ENCODE measurements around the gene WASHC2C.
"Not testable (repeated sequence)": the region's sequence is repeated elsewhere in the genome, so short reads cannot be mapped to it uniquely, and the experiment has no call there.

The WASHC2C gene

DNA sequence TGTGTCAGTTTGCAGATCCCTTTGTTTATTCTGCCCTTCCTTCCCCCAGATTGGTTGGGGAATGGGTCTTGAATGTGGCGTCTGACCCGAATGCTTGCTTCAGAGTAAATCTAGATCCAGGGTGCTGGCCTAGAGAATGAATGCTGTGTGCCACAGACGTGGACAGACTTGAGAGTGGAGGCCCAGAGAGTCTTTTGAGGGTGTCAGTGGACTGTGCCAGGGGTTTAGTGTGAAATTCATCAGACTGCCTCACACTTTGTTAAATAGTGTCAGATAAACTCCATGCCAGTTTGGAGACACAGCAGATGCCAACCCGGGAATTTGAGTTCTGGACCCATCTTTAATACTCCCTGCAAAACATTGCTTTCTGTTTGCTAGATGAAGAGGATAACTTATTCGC, 25.1 kb downstream of the WASHC2C start:
- DNase-seq (ENCODE audit: low read depth, low spot score); in situ Hi-C loops (cut with HindIII; ENCODE audit: low sequenced_read_pairs); H3K4me3 ChIP-seq (ENCODE audit: low read depth, low read length): not testable (repeated sequence)

DNA sequence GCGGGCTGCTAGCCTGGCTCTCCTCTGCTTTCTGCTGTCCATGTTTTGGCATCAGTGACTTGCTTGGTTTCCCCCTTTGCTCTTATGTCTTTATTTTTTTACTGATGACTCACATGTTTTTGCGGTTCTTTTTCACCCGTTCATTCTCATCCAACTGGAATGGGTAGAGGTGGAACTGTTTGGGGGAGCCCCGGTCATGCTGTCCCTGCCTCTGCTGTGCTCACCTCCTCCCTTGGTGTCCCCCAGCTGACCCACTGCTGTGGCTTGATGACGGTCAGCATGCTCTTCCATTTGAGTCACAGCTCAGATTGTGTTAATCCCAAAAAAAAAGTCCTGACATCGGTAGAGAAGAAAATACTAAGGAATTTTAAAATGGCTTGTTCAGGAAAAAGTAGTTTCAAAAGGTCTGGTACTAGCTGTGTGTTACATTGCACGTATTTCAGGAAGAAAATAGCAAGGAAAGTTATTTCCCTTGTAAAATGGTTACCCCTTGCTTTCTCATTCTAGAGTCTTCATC, 27.0 kb downstream of the WASHC2C start:
- in situ Hi-C loops (cut with HindIII; ENCODE audit: low sequenced_read_pairs); H3K4me3 ChIP-seq (ENCODE audit: low read depth, low read length): not testable (repeated sequence)
- DNase-seq (ENCODE audit: low read depth, low spot score): peak; percentile 64

DNA sequence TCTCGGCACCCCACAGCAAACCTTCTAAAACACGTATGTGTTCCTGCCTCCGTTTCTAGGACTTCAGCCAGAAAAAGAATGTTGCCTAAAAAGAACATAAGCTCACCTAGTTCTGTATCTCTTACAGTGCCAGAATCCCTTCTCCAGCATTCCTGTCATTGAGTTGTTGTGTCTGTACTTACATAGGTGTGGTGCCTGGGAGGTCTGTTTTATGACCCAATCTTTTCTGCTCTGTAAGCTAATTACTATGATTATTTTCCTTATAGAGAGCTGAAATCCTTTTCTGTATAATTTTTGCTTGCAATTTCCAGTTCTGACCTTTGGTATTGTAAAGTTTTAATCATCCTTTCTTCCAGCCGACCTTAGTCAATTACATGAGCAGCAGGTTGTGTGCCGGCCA, 28.0 kb downstream of the WASHC2C start:
- in situ Hi-C loops (cut with HindIII; ENCODE audit: low sequenced_read_pairs); H3K4me3 ChIP-seq (ENCODE audit: low read depth, low read length); DNase-seq (ENCODE audit: low read depth, low spot score): not testable (repeated sequence)

GRCh38 chr10:45756065-45756464, 29.0 kb downstream of the WASHC2C start:
- in situ Hi-C loops (cut with HindIII; ENCODE audit: low sequenced_read_pairs); DNase-seq (ENCODE audit: low read depth, low spot score); H3K4me3 ChIP-seq (ENCODE audit: low read depth, low read length): not testable (repeated sequence)

- DNase-seq (ENCODE audit: low read depth, low spot score); in situ Hi-C loops (cut with HindIII; ENCODE audit: low sequenced_read_pairs); H3K4me3 ChIP-seq (ENCODE audit: low read depth, low read length): not testable (repeated sequence)
These were observed 30.8 kb downstream of the WASHC2C start for GRCh38 chr10:45757661-45758396.

DNA sequence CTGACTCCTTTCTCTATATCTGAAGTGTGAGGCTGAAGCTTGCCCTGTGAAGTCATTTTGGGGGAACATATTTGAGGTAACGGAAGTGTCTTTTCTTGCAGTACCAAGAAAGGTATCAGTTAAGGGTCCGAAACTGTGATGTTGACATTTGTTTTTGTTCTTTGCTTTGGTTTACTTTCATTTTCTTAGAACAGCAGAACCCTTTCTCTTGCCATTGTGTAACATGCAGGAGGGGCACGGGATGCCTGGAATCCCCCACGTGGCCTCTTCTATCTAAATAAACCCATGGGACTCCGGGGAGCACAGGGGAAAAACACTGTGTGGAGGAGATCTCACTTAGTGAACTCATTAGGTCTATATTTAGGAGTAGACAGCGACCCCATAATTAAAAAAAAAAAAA, 34.6 kb downstream of the WASHC2C start:
- peak; percentile 13 for DNase-seq (ENCODE audit: low read depth, low spot score)
- H3K4me3 ChIP-seq (ENCODE audit: low read depth, low read length); in situ Hi-C loops (cut with HindIII; ENCODE audit: low sequenced_read_pairs): not testable (repeated sequence)

DNA sequence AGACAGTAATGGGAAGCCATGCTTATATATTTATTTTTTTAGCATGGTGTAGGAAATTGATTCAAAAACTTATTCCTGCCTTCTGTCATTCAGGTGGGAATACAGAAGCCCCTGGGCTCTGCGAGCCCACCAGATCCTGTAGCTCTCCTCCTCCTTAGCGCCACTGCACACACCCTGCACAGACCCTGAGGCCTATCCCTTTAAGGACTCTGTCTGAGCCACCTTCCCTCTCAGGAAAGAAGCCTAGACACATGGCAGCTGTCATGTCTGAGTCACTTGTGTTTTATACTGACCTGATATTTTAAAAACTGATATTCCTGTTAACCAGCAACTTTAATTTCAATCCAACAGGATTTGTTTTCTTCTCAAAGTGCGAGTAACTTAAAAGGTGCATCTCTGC, 36.0 kb downstream of the WASHC2C start:
- in situ Hi-C loops (cut with HindIII; ENCODE audit: low sequenced_read_pairs); H3K4me3 ChIP-seq (ENCODE audit: low read depth, low read length); DNase-seq (ENCODE audit: low read depth, low spot score): not testable (repeated sequence)

DNA sequence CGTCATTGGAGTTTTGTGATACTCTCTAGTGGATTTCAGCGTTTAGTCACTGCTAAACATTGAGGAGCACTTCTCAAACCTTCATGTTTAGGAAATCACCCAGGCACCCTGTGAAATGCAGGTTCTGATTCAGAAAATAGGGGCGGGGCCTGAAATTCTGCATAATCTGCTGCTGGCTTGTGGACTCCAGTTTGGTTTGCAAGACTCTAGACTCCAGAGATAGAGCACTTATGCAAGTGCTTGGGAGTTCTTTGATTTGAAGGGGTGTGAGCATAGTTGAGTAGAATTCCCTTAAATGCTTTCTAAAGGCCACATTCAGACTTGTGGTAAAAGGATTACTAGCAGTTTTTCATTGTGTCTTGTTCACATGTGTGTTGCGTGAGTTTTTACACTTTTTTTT, 41.3 kb downstream of the WASHC2C start:
- DNase-seq (ENCODE audit: low read depth, low spot score); in situ Hi-C loops (cut with HindIII; ENCODE audit: low sequenced_read_pairs); H3K4me3 ChIP-seq (ENCODE audit: low read depth, low read length): not testable (repeated sequence)

- in situ Hi-C loops (cut with HindIII; ENCODE audit: low sequenced_read_pairs): not testable (repeated sequence)
These were observed 44.8 kb downstream of the WASHC2C start for GRCh38 chr10:45771757-45772461.

DNA sequence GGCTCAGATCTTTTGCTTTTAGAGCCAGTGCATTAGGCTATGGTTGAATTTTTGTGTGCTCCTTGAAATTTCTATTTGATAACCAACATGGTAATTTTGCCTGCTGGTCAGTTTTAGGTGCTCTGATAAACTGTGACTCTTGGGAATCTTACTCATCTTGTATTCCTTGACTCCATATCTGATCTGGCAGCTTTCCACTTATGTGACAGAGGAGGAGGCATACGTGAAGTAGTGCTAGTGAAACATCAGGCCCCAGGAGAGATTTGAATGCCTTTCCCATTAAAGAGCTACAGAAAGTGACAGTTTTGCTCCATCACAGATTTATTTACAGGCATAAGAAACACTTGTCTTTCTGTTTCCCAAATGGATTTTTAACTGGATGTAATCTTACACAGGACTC, 59.2 kb downstream of the WASHC2C start:
- DNase-seq (ENCODE audit: low read depth, low spot score): not testable (repeated sequence)

More at GRCh38 chr10:45771757-45772461, 44.8 kb downstream of the WASHC2C start:
- DNase-seq (ENCODE audit: low read depth, low spot score); H3K4me3 ChIP-seq (ENCODE audit: low read depth, low read length): not testable (repeated sequence)

GRCh38 chr10:45787212-45787741, 60.2 kb downstream of the WASHC2C start:
- H3K4me3 ChIP-seq (ENCODE audit: low read depth, low read length); in situ Hi-C loops (cut with HindIII; ENCODE audit: low sequenced_read_pairs); DNase-seq (ENCODE audit: low read depth, low spot score): not testable (repeated sequence)

More for the DNA sequence above, 59.2 kb downstream of the WASHC2C start:
- in situ Hi-C loops (cut with HindIII; ENCODE audit: low sequenced_read_pairs); H3K4me3 ChIP-seq (ENCODE audit: low read depth, low read length): not testable (repeated sequence)

GRCh38 chr10:45789991-45790390, 62.9 kb downstream of the WASHC2C start:
- H3K4me3 ChIP-seq (ENCODE audit: low read depth, low read length); in situ Hi-C loops (cut with HindIII; ENCODE audit: low sequenced_read_pairs); DNase-seq (ENCODE audit: low read depth, low spot score): not testable (repeated sequence)

DNA sequence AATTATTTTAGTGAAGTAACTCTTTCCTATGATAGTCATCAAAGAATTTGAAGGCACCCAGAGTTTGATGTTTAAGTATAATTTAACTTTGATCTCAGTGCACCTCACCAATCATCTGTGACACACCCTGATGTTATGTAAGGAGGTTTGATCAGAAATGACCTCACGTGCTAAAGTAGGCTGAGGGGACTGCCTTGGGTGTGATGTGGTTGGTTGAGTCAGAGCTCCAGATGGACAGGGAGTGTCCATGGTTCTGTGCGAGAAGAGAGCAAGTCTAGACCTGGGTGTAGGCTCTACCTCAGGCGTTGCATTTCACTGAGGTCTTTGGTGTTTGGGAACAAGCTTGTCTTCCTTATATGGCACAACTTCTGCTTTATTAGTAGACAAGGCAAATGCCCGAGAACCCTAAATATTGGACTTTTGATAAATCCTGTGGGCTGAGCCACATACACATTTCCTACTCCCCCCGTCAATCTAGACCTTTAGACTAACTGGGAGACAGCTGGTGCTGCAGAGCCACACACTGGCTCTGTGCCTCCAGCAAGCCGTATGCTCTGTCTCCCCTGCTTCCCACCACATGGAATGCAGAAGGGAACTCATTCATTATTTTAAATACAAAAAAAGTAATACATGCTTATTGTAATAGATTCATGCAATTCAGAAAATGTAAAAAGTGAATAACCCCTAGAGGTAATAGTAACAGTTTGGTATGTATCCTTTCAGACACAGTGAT, 63.8 kb downstream of the WASHC2C start:
- DNase-seq (ENCODE audit: low read depth, low spot score): not testable (repeated sequence)

DNA sequence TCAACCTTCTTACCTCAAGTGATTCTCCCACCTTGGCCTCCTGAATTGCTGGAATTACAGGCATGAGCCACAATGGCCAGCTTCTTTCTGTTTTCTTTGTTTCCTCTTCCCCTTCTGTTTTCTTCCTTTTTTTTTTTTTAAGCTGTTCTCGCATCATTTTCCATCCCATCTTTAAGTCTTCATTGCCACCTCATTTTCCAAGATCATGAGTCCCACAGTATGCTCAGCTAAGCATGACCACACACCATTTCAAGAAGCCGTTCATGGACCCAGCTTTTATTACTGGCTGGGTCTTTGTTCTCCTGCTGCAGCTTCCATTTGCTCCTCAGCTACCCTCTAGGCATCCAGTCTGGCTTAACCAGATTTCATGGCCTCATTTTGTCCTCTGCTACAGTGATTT, 67.7 kb downstream of the WASHC2C start:
- DNase-seq (ENCODE audit: low read depth, low spot score); H3K4me3 ChIP-seq (ENCODE audit: low read depth, low read length); in situ Hi-C loops (cut with HindIII; ENCODE audit: low sequenced_read_pairs): not testable (repeated sequence)

More for the DNA sequence above, 63.8 kb downstream of the WASHC2C start:
- H3K4me3 ChIP-seq (ENCODE audit: low read depth, low read length); in situ Hi-C loops (cut with HindIII; ENCODE audit: low sequenced_read_pairs): not testable (repeated sequence)

DNA sequence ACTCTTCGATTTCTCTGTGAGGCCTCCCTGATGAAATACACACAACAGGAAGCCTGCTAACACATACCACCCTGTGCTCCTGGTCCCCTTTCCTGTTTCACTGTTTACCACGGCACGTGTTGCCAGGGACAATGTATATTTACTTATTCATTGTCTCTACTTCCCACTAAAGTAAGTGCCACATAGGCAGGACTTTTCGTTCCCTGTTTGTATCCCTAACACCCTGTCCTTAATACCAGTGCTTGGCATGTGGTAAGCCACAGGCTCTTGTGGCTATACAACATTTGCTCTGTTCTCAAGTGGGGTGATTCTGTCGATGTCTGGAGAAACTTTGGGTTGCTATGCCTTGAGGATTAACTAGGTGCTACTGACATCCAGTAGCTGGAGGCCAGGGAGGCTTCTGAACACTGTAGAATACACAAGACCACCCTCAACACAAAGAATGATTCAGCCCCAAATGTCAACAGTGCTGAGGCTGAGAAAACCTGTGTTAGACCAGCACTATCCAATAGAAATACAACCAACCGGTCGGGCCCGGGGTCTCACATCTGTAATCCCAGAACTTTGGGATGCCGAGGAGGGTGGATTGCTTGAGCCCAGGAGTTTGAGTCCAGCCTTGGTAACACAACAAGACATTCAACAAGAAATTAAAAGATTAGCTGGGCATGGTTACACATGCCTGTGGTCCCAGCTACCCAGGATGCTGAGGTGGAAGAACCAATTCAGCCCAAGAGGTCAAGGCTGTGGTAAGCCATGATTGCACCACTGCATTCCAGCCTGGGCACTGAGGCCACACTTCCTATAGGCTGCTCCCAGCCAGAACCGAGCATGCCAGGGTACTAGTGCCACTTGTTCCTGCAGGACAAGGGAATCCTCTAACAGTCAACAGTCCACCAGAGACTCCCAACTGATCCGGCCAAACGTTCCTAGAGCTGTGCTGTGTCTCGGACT, 76.3 kb downstream of the WASHC2C start:
- peak; percentile 62 for DNase-seq (ENCODE audit: low read depth, low spot score)
- H3K4me3 ChIP-seq (ENCODE audit: low read depth, low read length); in situ Hi-C loops (cut with HindIII; ENCODE audit: low sequenced_read_pairs): not testable (repeated sequence)

DNA sequence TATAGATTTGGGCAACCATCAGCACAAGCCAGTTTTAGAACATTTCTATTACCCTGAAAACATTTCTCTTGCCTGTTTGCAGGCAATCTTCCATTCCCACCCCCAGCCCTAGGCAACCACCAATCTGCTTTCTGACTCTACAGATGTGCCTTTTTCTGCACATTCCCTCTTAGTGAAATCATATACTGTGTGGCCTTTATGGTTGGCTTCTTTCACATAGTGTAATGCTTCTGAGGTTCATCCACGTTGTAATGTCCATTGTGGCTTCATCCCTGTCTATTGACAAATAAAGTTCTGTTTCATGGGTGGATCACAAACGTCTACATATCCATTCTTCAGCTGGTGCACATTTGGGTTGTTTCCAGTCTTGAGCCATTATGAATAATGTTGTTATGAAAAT, 77.9 kb downstream of the WASHC2C start:
- DNase-seq (ENCODE audit: low read depth, low spot score); in situ Hi-C loops (cut with HindIII; ENCODE audit: low sequenced_read_pairs): not testable (repeated sequence)

More for the DNA sequence above, 77.9 kb downstream of the WASHC2C start:
- not testable (repeated sequence) for H3K4me3 ChIP-seq (ENCODE audit: low read depth, low read length)
